Activated CD8-positive, alpha-beta memory T cell treated with anti-CD3 and anti-CD28 coated beads, Interleukin-2, amount 50 U/mL, for 1 hour (primary cell): Measurements from ENCODE around the gene FNDC4.
"Not testable (repeated sequence)": the region's sequence is repeated elsewhere in the genome, so short reads cannot be mapped to it uniquely, and the experiment has no call there.

Source experiments
- DNase-seq: peaks from one replicate; pipeline ENCODE4 v3.0.0-alpha.2; 2020; ENCODE audit errors: extremely low read depth

FNDC4 gene, protein sequence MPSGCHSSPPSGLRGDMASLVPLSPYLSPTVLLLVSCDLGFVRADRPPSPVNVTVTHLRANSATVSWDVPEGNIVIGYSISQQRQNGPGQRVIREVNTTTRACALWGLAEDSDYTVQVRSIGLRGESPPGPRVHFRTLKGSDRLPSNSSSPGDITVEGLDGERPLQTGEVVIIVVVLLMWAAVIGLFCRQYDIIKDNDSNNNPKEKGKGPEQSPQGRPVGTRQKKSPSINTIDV

DNA sequence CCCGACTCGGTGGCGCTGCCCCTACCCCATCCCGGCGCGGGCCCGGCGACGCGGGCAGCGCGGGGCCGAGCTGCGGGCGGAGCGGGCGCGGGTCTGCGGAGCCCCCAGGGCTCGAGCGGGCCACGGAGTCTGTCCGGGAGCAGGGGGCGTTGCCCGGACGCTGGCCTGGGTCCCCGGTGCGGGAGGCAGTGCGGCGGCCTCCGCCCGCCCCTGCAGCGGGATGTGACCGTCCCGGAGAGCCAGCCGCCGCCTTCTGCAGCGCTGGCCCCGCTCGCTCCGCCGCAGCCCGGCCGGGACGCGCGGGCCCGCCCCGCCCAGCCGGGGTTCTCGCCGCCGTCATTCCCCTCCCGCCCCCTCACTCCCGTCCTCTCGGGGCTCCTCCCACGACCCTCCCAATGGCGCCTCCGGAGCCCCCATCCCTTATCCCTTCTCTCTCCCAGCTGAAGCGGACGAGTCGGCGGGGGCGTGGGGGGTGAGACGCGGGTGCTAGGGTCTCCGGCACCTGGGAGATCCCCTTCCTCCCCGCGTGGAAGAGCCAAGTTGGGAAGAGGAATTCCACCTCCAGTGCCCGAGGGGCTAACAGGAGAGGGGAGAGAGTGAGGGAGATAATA lies at the start of gene FNDC4:
Gene FNDC4 (minus strand): TSS at position 257 of the 611 bp plus-strand sequence. CDS start 521 bp downstream, outside the sequence.
- no peak for DNase-seq

DNA sequence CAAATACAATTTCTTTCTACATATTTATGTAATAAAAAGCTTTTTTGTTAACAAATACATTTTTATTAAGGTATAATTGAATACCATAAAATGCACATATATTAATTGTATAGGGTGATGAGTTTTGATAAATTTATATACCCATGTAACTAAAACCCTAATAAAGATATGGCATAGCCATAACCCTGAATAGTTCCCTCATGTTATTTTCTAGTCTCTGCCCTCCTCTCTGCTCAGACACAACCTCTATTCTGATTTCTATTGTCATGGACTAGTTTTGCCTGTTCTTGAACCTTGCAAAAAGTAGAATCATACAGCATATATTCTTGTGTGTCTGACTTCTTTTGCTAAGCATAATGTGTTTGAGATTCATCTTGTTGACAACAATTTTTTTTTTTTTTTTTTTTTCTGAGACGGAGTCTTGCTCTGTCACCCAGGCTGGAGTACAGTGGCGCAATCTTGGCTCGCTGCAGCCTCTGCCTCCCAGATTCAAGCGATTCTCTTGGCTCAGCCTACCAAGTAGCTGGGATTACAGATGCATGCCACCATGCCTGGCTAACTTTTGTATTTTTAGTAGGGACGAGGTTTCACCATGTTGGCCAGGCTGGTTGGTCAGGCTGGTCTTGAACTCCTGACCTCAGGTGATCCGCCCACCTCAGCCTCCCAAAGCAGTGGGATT lies 49.3 kb upstream of the FNDC4 start:
- DNase-seq, result no peak

DNA sequence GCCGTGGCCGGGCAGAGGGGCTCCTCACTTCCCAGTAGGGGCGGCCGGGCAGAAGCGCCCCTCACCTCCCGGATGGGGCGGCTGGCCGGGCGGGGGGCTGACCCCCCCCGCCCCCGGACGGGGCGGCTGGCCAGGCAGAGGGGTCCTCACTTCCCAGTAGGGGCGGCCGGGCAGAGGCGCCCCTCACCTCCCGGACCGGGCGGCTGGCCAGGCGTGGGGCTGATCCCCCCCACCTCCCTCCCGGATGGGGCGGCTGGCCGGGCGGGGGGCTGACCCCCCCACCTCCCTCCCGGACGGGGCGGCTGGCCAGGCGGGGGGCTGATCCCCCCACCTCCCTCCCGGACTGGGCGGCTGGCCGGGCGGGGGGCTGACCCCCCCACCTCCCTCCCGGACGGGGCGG lies 44.6 kb upstream of the FNDC4 start:
- not testable (repeated sequence) for DNase-seq

DNA sequence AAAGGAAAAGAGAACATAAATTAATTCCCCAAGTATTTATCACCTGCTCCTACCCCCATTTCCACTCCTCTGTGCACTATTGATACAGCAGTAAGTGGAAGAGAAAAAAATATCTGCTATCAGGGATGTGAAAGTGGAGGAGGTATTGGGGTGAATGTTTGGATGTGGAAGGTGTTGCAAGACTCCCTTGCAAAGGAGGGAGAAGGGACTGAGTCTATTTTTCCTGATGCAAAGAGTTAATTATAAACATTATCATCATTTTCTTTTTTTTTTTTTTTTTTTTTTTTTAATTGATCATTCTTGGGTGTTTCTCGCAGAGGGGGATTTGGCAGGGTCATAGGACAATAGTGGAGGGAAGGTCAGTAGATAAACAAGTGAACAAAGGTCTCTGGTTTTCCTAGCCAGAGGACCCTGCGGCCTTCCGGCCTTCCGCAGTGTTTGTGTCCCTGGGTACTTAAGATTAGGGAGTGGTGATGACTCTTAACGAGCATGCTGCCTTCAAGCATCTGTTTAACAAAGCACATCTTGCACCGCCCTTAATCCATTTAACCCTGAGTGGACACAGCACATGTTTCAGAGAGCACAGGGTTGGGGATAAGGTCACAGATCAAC lies 43.9 kb upstream of the FNDC4 start:
- not testable (repeated sequence) for DNase-seq

DNA sequence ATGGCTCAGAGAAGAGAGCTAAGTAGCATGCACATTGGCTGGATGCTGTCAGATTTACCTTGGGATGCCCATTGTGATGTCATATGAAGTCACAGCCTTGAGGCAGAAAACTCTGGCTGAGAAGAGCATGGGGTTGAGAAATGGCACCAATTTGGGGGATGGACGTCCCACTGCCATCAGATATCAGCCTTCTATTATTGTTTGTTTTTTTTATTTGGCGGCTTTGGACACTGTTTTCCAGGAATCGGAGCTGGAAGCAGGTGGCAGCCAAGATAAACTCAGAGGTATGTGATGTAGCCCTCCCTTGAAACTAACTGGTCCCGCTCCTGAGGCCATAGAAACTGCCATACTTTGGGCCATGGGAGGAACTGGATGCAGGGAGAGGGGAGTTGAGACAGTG lies 42.3 kb upstream of the FNDC4 start:
- DNase-seq, result no peak

DNA sequence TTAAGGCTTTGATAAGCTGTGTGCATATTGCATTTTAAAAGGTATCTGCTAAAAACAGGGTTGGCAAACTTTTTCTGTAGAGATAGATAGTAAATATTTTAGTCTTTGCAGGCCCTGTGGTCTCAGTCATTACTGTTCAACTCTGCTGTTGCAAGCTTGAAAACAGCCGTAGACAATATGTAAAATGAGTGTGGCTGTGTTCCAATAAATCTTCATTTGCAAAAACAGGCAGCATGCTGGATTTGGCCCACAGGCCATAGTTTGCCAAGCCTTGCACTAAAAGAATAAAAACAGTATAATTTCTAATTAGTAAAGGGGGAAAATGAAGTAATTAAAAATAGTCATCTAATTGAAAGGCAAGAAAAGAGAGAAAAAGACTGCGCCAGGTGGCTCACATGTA lies 37.0 kb upstream of the FNDC4 start:
- DNase-seq, result no peak

DNA sequence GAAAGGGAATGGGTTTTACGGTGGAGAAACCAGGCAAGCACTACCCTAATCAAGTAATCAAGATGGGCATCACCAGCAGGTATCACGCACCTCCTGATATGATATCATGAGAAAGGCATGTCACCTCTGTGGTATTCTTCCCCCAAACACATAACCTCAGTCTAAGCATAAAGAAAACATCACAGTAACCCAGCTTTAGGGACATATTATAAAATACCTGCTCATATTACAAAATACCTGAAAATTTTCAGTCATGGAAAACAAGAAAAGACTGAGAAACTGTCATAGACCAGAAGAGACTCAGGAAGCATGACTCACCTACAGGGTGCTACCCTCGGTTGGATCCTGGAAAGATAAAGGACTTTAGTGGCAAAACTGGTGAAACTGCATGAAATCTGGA lies 32.2 kb upstream of the FNDC4 start:
- DNase-seq, result no peak

DNA sequence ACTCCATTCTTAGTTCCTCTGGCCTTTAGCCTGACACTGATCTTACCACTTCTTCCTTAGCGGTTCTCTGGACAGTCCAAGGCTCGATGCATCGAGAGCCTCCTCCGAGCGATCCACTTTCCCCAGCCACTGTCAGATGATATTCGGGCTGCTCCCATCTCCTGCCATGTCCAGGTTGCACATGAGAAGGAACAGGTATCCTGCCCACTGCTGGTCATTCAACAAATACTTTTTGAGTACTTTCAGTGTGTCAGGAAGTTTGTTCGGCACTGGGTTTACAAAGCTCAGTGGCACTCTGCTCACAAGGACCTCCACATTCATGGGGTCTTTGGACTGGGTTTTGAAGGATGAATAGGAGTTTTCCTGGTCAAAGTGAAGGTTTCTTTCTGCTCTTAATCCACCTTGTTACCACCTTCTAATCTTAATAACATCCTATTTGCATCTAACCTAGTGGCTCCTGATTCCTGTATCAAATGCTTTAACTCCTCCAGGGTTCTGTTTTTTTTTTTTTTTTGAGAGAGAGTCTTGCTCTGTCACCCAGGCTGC lies 27.5 kb upstream of the FNDC4 start:
- DNase-seq, result no peak

DNA sequence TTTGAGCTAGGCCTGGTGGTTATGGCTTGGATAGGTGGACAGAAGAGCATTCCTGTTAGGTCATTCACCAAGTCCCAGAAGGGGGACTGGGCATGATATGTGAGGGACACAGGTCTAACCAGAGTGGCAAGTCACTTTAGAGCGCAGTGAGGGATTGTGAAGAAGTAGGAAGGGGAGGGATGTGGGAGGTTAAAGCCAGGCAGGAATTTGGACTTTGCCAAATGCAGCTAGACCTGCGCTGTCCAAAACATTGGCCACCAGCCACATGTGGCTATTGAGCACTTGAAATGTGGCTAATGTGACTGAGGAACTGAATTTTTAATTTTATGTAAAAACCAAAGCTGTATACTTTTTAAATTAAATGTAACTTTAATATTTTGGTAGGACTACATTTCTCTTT lies 25.3 kb upstream of the FNDC4 start:
- DNase-seq, result no peak

DNA sequence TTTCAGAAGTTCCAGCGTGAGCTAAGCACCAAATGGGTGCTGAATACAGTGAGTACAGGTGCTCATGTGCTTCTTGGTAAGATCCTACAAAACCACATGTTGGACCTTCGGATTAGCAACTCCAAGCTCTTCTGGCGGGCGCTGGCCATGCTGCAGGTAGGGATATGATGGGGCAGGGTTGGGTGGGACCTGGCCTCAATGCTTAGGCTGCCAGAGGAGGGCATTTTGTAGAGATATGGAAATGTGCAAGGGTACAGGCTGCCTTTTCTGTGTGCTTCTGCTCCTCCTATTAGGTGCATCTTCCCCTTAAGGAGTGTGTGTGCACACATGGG lies 23.7 kb upstream of the FNDC4 start:
- DNase-seq, result no peak

DNA sequence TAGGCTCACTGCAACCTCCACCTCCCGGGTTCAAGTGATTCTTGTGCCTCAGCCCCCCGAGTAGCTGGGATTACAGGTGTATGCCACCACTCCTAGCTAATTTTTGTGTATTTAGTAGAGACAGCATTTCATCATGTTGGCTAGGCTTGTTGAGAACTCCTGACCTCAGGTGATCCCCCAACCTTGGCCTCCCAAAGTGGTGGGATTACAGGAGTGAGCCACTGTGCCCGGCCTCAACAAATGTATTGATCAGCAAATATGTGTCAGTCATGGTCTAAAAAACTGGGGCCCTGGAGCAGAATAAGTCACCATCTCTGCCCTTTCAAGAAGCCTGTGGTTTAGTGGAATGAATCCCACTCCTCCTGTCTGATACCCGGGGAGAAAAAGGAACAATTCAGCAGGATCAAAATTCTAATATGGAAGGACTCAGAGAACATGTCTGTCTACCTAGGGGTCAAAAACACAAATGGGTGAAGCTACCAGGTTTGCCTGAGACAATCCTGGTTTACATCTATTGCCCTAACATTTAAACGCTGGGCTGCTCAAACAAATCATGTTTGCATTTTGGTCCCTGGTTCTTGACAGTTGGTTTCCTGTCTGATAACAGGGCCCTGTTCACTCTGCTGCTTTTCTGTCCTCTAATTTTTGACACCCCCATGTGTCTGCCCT lies 23.2 kb upstream of the FNDC4 start:
- no peak for DNase-seq

DNA sequence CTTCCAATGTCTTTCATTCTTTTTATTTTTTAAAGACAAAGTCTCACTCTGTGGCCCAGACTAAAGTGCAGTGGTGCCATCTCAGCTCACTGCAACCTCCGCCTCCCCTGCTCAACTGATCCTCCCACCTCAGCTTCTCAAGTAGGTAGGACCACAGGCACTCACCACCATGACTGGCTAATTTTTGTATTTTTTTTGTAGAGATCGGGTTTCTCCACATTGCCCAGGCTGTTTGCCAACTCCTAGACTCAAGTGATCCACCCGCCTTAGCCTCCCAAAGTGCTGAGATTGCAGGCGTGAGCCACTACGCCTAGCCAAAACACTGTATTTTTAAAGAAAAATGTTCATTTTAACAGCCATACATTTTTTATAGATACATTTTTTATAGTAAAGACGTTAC lies 14.3 kb upstream of the FNDC4 start:
- DNase-seq, result no peak

DNA sequence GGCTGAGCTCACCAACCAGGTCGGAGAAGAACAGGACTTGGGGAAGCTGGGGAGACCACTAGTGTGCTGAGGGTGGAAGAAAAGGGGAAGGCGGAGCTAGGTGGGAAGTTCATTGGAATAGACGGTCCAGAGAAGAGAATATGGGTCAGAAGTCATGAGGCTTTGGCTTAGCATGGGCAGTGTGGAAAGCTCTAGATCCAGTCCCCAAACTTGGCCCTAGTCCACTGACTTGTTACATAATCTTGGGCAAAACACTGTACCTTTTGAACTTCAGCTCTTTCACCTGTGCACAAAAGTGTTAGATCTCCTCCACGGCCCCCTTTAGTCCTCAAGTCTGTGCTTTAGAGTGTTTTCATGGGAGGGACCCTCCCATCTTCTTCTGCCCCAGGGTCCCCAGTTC lies 12.3 kb upstream of the FNDC4 start:
- DNase-seq, result no peak

DNA sequence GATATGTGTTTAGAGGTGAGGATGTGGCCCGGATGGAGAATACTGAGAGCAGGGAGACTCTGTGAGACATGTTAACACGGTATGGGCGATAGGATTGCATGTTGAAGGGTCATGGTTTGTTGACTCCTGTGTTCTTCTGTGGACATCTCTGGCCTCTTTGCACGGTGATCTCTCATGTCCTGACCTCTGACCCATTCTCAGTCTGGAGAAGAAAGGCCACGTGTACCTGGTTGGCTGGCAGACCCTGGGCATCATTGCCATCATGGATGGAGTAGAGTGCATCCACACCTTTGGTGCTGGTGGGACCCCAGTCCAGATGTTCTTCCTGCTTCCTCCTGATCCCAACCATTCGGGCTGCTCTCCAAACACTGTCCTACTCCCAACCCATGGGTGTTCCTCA lies 11.6 kb upstream of the FNDC4 start:
- DNase-seq, result no peak

DNA sequence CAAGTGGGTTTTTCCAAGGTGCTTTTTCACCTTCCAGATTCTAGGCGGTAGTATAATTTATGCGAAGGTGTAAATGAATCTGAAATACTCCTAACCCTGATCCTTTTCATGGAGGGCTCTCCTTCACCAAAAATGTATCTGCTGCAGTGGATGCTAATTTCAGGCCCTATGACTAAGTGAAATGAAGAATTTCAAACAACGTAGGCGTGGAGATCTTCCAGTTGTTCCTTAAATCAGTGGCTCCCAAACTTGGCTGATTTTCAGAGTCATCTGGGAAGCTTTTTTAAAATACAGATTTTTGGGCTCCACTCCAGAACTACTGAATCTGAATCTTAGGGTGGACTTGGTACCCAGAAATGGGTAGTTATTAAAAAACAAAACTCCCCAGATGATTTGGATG lies 7.1 kb upstream of the FNDC4 start:
- DNase-seq, result no peak

DNA sequence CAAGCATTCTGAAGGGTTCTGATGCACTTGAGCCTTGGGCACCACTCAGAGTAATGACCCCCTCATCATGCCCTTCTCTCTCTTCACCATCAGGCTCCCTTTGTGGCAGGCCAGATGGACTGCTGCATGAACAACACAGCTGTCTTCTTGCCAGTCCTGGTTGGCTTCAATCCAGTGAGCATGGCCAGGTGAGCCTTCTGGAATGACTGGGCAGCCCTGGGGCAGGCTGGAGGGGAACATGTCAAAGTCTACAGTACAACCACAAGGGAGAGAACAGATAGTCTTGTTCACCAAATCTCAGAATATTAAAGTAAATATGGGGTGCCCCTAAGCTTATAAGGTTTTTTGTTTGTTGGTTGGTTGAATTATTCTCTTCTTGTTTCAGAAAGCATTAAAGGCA lies 6.0 kb upstream of the FNDC4 start:
- no peak for DNase-seq

DNA sequence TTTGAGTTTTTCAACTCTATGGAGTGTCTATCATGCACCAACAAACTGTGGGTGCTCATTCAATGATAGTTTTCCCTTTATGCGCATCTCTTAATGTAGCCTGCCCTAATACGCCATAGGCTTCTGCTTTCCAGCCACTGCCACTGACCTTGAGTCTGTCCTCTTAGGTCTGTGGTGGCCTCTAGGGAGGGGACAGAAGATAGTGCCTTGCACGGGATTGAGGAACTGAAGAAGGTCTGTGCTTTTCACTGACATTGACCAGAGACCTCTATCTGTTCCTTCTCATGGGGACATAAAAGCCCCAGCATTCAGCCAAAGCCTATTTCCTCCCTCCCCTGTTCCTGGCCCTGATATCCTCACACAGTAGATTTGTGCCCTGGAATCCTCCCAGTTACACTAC lies 4.0 kb upstream of the FNDC4 start:
- no peak for DNase-seq

DNA sequence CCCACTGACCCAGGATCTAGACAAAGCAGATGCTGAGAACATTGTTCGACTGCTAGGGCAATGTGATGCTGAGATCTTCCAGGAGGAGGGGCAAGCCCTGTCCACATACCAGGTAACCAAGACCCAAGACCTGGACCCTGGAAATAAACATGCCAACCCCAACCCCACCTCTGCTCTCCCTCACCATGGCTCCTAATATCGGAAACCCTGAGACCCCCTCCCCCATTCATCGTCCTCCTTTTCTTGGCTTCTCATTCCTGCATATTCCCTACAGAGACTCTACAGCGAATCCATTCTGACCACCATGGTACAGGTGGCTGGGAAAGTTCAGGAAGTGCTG lies 2.3 kb upstream of the FNDC4 start:
- no peak for DNase-seq

DNA sequence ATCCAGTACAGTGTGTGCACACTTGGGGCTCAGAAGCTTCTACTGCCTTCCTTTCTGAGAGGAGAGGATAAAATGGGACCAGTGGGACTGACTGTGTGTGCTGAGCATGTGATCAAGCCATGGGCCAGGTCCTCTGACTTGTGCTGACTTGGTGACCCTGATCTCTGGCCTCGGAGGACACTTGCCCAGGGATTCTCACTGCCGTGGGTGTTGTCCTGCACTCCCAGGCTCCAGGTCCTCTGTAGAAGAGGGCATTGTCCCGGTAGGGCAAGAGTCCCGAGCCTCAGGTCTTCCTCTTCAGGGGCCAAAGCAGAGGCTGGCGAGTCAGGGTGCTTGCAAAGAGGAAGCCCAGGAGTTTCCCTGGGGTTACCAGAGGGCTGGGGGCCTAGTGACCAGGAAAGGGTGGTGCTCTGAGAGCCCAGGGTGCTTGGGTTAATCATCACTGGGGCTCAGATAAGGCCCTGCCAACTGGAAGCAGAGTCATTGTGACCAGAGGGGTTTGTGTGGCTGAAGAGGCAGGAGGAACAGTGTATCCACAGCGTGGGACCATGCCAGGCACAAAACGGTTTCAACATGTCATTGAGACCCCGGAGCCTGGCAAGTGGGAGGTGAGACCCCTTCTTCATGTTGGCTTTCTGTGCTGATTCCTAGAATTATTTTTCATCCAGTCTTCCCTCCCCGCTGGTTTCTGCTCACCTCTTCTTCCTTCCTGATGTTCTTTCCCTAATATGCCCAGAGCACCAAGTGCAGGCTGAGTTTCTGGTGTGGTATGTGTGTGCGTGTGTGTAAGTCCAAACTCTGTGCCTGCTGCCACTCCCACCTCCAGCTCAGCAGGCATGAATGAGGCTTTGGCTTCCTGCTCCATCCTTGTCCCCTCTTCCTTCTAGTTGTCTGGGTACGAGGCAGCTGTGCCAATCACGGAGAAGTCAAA lies 1.6 kb upstream of the FNDC4 start, which contains the start of gene GCKR:
Gene GCKR (plus strand): TSS at position 483 of the 931 bp plus-strand sequence. CDS start 66 bp downstream, at position 549.
- no peak for DNase-seq

DNA sequence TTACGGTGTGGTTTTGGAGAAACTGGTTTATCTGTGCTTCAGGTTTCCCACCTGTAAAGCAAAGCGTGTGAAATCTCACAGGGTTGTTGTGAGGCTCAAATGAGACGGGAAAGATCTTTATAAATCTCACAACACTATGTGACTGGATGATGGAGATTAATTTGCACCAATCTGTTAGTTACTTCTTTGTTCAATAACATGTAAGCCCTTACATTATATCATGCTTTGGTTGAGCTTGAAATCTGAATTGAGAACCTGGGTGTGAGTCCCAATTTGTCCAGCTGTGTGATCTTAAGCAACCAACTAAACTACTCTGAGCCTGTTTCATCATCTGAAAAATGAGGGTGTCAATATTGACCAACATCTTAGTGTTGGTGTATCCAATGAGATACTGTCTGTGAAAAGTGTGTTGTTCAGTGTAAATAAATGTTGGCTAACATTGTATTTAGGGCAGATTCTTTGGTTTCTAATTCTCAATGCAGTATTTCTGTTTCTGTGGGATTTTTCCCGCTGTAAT lies 898 bp upstream of the FNDC4 start:
- no peak for DNase-seq
